ENCODE measurements around the gene SLC38A7. TPM values are rescaled to one million over a fixed set of nuclear protein-coding genes. Genes with fewer than 3 reads are reported as not detected.

Gene SLC38A7
- total and polyA plus RNA-seq, 2 of the 13 experiments (the other 11 are each of a cell fraction or from before 2014, with no cell fraction given), result 13.2 to 14.1 TPM

DNA sequence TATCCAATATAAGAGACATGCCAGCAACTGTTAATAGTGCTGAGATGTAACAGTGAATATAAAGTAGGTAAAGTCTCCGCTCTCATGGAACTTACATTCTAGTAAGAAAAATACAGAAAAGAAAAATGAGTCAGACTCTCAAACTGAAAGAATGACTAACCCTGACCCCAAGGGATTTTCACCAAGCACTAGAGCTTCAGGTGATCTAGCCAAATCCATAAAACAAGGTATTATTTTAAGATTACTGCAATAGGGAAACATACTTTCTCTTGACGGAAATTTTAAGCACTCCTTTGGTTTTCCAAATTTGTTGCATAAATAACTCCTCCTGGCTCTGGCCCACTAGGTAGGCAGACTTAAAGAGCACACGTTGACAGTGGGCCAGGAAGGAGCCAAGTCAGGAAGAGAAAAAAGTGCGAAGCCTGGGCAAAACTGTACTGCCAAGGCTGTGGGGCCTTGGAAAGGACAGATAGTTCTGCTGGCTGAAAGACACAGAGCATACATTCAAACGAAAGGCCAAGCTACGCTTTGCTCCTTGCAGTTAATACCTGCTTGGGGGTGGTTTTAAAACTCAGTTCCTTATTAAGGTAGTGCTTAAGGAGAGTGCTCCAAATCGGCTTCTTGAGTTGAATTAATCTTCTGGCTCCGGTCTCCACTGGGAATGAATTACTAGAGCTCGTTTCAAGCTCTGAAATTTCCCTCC, 48.1 kb upstream of the SLC38A7 start (continued):
- TF ChIP-seq, protein P1, sequence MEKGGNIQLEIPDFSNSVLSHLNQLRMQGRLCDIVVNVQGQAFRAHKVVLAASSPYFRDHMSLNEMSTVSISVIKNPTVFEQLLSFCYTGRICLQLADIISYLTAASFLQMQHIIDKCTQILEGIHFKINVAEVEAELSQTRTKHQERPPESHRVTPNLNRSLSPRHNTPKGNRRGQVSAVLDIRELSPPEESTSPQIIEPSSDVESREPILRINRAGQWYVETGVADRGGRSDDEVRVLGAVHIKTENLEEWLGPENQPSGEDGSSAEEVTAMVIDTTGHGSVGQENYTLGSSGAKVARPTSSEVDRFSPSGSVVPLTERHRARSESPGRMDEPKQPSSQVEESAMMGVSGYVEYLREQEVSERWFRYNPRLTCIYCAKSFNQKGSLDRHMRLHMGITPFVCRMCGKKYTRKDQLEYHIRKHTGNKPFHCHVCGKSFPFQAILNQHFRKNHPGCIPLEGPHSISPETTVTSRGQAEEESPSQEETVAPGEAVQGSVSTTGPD (CRISPR knock-in tag; IDR thresholded peaks at IDR 0.05), result no peak
- TF ChIP-seq SMAD9 (CRISPR knock-in tag; IDR thresholded peaks at IDR 0.05), result no peak
- no peak for TF ChIP-seq HHEX (CRISPR knock-in tag; IDR thresholded peaks at IDR 0.05)
- no peak for TF ChIP-seq HDAC2 (CRISPR knock-in tag; IDR thresholded peaks at IDR 0.05)
- peak; percentile 48; the same call in 1 of the 2 replicates for TF ChIP-seq ZNF44 (CRISPR knock-in tag; IDR thresholded peaks at IDR 0.05)
- no peak for TF ChIP-seq ZNF33A (CRISPR knock-in tag; IDR thresholded peaks at IDR 0.05; ENCODE audit: borderline replicate concordance)
- no peak for TF ChIP-seq ZC3H4 (CRISPR knock-in tag; IDR thresholded peaks at IDR 0.05; ENCODE audit: borderline replicate concordance)
- no peak for TF ChIP-seq NR1H2 (CRISPR knock-in tag; IDR thresholded peaks at IDR 0.05; ENCODE audit: borderline replicate concordance, low read depth)
- no peak for TF ChIP-seq MYNN (CRISPR knock-in tag; IDR thresholded peaks at IDR 0.05; ENCODE audit: low read depth)
- TF ChIP-seq ARID2 (CRISPR knock-in tag; IDR thresholded peaks at IDR 0.05; ENCODE audit: borderline replicate concordance), result peak; percentile 74; the same call in 1 of the 2 replicates

DNA sequence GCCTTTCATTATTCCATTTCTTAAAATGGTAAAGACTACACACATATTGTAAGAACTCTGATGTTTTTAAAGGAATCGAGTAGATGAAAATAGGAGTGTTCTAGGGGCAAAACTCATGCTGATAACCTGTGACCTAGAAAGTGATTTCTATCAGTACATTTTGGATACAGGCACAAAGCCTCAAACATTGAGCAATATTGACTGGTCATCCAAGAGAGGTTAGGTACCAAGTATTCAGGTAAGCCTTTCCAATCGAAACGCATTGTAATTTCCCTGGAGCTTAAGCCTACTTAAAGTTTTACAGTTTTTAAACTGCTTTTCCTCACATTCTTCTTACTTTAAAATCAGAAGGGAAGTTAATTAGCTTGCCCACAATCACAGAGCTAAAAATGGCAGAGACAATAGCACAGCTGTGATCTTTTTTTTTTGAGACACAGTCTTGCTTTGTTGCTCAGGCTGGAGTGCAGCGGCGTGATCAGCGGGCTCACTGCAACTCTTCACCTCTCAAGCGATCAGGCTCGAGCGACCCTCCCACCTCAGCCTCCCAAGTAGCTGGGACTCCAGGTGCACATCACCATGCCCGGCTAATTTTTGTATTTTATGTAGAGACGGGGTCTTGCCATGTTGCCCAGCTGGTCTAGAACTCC, 46.3 kb upstream of the SLC38A7 start:
- H3K4me3 ChIP-seq (replicated peaks in 1 of 3; ENCODE audit: insufficient read depth in 1 of 3, low read depth in 2 of 3, low read length in 3 of 3), result no peak overlapping the region
- no peak overlapping the region for H2AFZ ChIP-seq (ENCODE audit: low read length)
- peaks cover 43% of the 10 kb centered on the region for H3K79me2 ChIP-seq (ENCODE audit: insufficient read depth, low read length)
- no peak overlapping the region for H3K4me2 ChIP-seq (ENCODE audit: low read depth, low read length)
- H3K9me3 ChIP-seq (ENCODE audit: low read length), result no peaks in the 10 kb centered on the region
- H3K4me1 ChIP-seq (ENCODE audit: insufficient read depth, low read length), result peaks cover 59% of the 10 kb centered on the region
- BruUV-seq (replicated peaks), result no TSS peak
- in situ Hi-C loops (cut with HindIII; ENCODE audit: extremely low pct_ligation_motif_present, low pct_unique_long_range_greater_than_20kb) (loop anchor here (5.0 to 10.0 kb wide), 2 partner anchors 49 to 226 kb away; partner anchors contain the start of genes NDRG4 and SLC38A7), intact Hi-C loops (cut with micrococcal nuclease; ENCODE audit: unreplicated experiment) (no loop called here)
- ChIA-PET POLR2A (interaction anchor here (1.1 kb wide), 1 partner anchor 9 kb away, joined by 3 read pairs; no protein-coding TSS in a partner anchor), CTCF (ENCODE audit: low intra/inter-chr PET ratio, low total read pairs) (no interaction called here)
- no peak for FAIRE-seq
- TF ChIP-seq CEBPG (CRISPR knock-in tag; IDR thresholded peaks at IDR 0.05), result 0 out of 2 replicates have a peak, but pooled peaks have one; percentile 20
- TF ChIP-seq ZBTB38 (CRISPR knock-in tag; IDR thresholded peaks at IDR 0.05), result 0 out of 2 replicates have a peak, but pooled peaks have one; percentile 28
- TF ChIP-seq JUN (CRISPR knock-in tag; IDR thresholded peaks at IDR 0.05), result no peak
- TF ChIP-seq, protein P2, sequence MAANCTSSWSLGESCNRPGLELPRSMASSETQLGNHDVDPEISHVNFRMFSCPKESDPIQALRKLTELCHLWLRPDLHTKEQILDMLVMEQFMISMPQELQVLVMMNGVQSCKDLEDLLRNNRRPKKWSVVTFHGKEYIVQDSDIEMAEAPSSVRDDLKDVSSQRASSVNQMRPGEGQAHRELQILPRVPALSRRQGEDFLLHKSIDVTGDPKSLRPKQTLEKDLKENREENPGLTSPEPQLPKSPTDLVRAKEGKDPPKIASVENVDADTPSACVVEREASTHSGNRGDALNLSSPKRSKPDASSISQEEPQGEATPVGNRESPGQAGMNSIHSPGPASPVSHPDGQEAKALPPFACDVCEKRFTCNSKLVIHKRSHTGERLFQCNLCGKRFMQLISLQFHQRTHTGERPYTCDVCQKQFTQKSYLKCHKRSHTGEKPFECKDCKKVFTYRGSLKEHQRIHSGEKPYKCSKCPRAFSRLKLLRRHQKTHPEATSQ (CRISPR knock-in tag; IDR thresholded peaks at IDR 0.05; ENCODE audit: borderline replicate concordance), result no peak
- TF ChIP-seq, protein P3, sequence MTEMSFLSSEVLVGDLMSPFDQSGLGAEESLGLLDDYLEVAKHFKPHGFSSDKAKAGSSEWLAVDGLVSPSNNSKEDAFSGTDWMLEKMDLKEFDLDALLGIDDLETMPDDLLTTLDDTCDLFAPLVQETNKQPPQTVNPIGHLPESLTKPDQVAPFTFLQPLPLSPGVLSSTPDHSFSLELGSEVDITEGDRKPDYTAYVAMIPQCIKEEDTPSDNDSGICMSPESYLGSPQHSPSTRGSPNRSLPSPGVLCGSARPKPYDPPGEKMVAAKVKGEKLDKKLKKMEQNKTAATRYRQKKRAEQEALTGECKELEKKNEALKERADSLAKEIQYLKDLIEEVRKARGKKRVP (CRISPR knock-in tag; IDR thresholded peaks at IDR 0.05), result 0 out of 4 replicates have a peak, but pooled peaks of 1 of the 2 experiments have one; percentile 1
- no peak for TF ChIP-seq ZNF510 (CRISPR knock-in tag; IDR thresholded peaks at IDR 0.05; ENCODE audit: low read depth)
- 0 out of 2 replicates have a peak, but pooled peaks have one; percentile 42 for TF ChIP-seq MAF1 (CRISPR knock-in tag; IDR thresholded peaks at IDR 0.05; ENCODE audit: borderline replicate concordance)
- no peak for TF ChIP-seq ZNF496 (CRISPR knock-in tag; IDR thresholded peaks at IDR 0.05; ENCODE audit: insufficient replicate concordance)
- H3K36me3 ChIP-seq (replicated peaks in 1 of 2; ENCODE audit: control insufficient read depth in 1 of 2, insufficient read depth in 2 of 2, low read length in 2 of 2), result peaks cover 4 to 8% of the 10 kb centered on the region in 2 experiments; a peak in 2 of 5 replicates
- H4K20me1 ChIP-seq (ENCODE audit: insufficient read depth, low read length), result peaks cover 6% of the 10 kb centered on the region; the same call in 1 of the 2 replicates
- no peak for DNase-seq (ENCODE audit: low spot score)
- no peak overlapping the region for H3K9ac ChIP-seq (ENCODE audit: insufficient read depth, low read depth, low read length)
- no peak overlapping the region for H3K27ac ChIP-seq (ENCODE audit: extremely low read length, insufficient read depth, low read length)
- 94% methylated on average over 11 of the region's 11 CpGs for WGBS (ENCODE audit: low lambda C conversion rate)
- H3K27me3 ChIP-seq (ENCODE audit: control insufficient read depth in 1 of 2, insufficient read depth in 2 of 2, low read length in 2 of 2), result no peaks in the 10 kb centered on the region; a peak in 1 of 5 replicates
- ATAC-seq, result no peak

Measured in HepG2 (cell line).